Measurements from ENCODE around the gene NCK2. TPM values are rescaled to one million over a fixed set of nuclear protein-coding genes. Genes with fewer than 3 reads are reported as not detected.

NCK2 gene
- total and polyA plus RNA-seq, 10 of the 15 experiments (the other 5 are each of a cell fraction or from before 2014, with no cell fraction given): 1.2 to 30.9 (median 14.1) TPM

- Histone ChIP-seq H2AFZ (ENCODE audit: control insufficient read depth, low read depth, low read length) (no peak overlapping the region), H3K4me3 (no peak overlapping the region), H3K27me3 (replicated peaks in 1 of 2; ENCODE audit: control insufficient read depth in 2 of 2, insufficient read depth in 2 of 2, low read length in 1 of 2) (no peaks in the 10 kb centered on the region), H3K4me2 (ENCODE audit: control insufficient read depth, insufficient read depth) (no peak overlapping the region), H3K9ac (ENCODE audit: control insufficient read depth, insufficient read depth, low read length) (no peak overlapping the region), H4K20me1 (ENCODE audit: control insufficient read depth, insufficient read depth) (peaks cover 3% of the 10 kb centered on the region; the same call in 1 of the 2 replicates), H3K36me3 (ENCODE audit: control insufficient read depth in 2 of 2, insufficient read depth in 2 of 2, low read length in 1 of 2) (no peaks in the 10 kb centered on the region), H3K27ac (ENCODE audit: control insufficient read depth, insufficient read depth) (no peak overlapping the region), H3K4me1 (ENCODE audit: control insufficient read depth, insufficient read depth, low read length) (peaks cover 11% of the 10 kb centered on the region), H3K9me3 (replicated peaks; ENCODE audit: control insufficient read depth, insufficient read depth, low read length) (no peaks in the 10 kb centered on the region), H3K79me2 (ENCODE audit: control insufficient read depth, insufficient read depth, low read length) (peaks cover 35% of the 10 kb centered on the region)
- DNase-seq (ENCODE audit: low read depth, low spot score): no peak
- RAD21 ChIA-PET (ENCODE audit: unreplicated experiment): no interaction called here
- 93% methylated on average over 10 of the region's 10 CpGs for WGBS (ENCODE audit: insufficient coverage, insufficient replicate concordance, low lambda C conversion rate, missing lambda C conversion rate)
- CTCF ChIA-PET: interaction anchor here (1.7 kb wide), 1 partner anchor 301 kb away, joined by 6 read pairs; no protein-coding TSS in a partner anchor
- ATAC-seq: no peak
- intact Hi-C loops (cut with micrococcal nuclease; ENCODE audit: unreplicated experiment) (no loop called here), in situ Hi-C loops (cut with MboI) (no loop called here)
- TF ChIP-seq CHD2 (IDR thresholded peaks at IDR 0.05; ENCODE audit: borderline replicate concordance, low read depth, low read length): no peak
- TF ChIP-seq HDAC6 (IDR thresholded peaks at IDR 0.05; ENCODE audit: unreplicated experiment): no peak
- TF ChIP-seq NFYB (IDR thresholded peaks at IDR 0.05; ENCODE audit: insufficient read depth, low read depth, low read length): no peak
- TF ChIP-seq PRDM15 (CRISPR knock-in tag; IDR thresholded peaks at IDR 0.05): no peak
- no peak for TF ChIP-seq CUX1 (IDR thresholded peaks at IDR 0.05; ENCODE audit: insufficient replicate concordance, low read depth, low read length)
- no peak for TF ChIP-seq PKNOX1 (IDR thresholded peaks at IDR 0.05)
- no peak for TF ChIP-seq SMAD5 (IDR thresholded peaks at IDR 0.05; ENCODE audit: low read depth)
- no peak for TF ChIP-seq NBN (IDR thresholded peaks at IDR 0.05)
- SMC1A ChIA-PET (ENCODE audit: uncharacterized antibody, unreplicated experiment): interaction anchor here (1.1 kb wide), 1 partner anchor 28 kb away, joined by 3 read pairs; no protein-coding TSS in a partner anchor
- POLR2A ChIA-PET: no interaction called here
- FAIRE-seq: no peak
- BruUV-seq (replicated peaks): no TSS peak
Observed at GRCh38 chr2:105783972-105784371, 39.3 kb downstream of the NCK2 start.

All from GM12878 (cell line).